ENCODE data around the gene FAM83G. TPM values are rescaled to one million over a fixed set of nuclear protein-coding genes. Genes with fewer than 3 reads are reported as not detected.

FAM83G gene
- 17.4 and 19.3 TPM in 2 replicates for total RNA-seq

GRCh38 chr17:19004421-19005136 lies at the start of gene FAM83G:
TSS of gene FAM83G (minus strand) at chr17:19004764. CDS start at chr17:19004041, 723 bp downstream.

DNA sequence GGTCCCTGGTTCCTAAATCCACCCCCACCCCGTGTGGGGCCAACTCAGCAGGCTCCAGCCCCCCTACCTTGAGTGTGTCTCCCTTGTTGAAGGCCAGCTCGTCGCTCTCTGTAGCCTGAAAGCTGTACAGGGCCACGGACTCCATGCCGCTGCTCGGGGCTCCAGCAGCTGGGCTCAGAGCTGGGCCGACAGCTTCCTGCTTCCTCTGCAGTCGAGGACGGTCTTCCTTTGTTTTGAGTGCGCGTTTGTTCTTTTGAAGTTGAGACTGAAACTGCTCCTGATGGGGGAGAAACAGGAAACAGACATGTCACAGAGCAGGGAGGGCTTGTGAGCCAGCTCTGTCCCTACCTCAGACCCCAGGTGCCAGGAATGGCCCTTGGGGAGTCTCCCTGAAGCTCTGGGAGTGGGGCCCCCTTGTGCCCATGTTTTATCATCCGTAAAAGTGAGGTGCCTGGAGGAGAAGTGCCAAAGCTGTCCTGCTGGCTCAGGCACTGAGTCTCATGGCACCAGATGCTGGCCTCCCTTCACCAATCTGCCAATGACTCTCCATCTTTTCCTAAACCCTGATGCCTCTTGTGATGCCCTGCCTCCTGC lies 42.3 kb upstream of the FAM83G start, which contains the start of gene GRAP:
GRAP (minus strand) TSS at position 176 of the 594 bp plus-strand sequence; CDS start at position 145, 31 bp downstream.

GRCh38 chr17:18951941-18952842 lies 52.4 kb downstream of the FAM83G start, which contains the start of gene SLC5A10:
TSS of gene SLC5A10 (plus strand) at chr17:18952165. CDS start at chr17:18952206, 41 bp downstream.

Other genes starting within 250 kb of the FAM83G start
- gene TVP23B, start 223.6 kb downstream of the FAM83G start, total RNA-seq = 13.8 and 15.5 TPM in 2 replicates
- gene PRPSAP2, start 146.6 kb downstream of the FAM83G start, total RNA-seq = 19.1 and 23.0 TPM in 2 replicates
- 0.13 TPM in 1 of 2 replicates, not detected in the other for gene SLC5A10, start 52.6 kb downstream of the FAM83G start, total RNA-seq
- gene GRAP, start 42.2 kb upstream of the FAM83G start, total RNA-seq = 0.25 and 1.1 TPM in 2 replicates
- gene GRAPL, start 122.8 kb upstream of the FAM83G start, total RNA-seq = not detected in 2 replicates
- 16.9 and 26.9 TPM in 2 replicates for gene EPN2, start 232.6 kb upstream of the FAM83G start, total RNA-seq